Transverse colon (tissue), 4 donors: Measurements from ENCODE around the gene CHST11.

ENCODE experiments used
- EP300 ChIP-seq: sonication (generic); formaldehyde crosslinking; IDR thresholded peaks from one replicate; pipeline ENCODE4 v1.6.1; 2017; ENCODE audit warnings: antibody characterized with exemption, low read depth
- POLR2A ChIP-seq: fragments of 450-650 bp; IDR thresholded peaks from one replicate; pipeline ENCODE4 v1.6.1; 2016; ENCODE audit warnings: antibody characterized with exemption, mild to moderate bottlenecking, moderate library complexity
- POLR2AphosphoS5 ChIP-seq, 3 donors: sonication (generic); formaldehyde crosslinking; IDR thresholded peaks; one replicate each; pipeline ENCODE4 v1.6.1; 2016; ENCODE audit warnings: antibody characterized with exemption in 3 of 3
- TF ChIP-seq, protein P1 (sequence below), 5 experiments: fragments of 200-600 bp in 3 of 5; fragments of 450-650 bp in 2 of 5; sonication (generic) in 3 of 5; IDR thresholded peaks; 1 replicate in 2 of 5; 2 replicates in 3 of 5; pipeline ENCODE4 v1.5.1; 2016 to 2017; ENCODE audit warnings: antibody characterized with exemption in 5 of 5, inconsistent platforms in 3 of 5, mild to moderate bottlenecking in 2 of 5, moderate library complexity in 1 of 5

DNA sequence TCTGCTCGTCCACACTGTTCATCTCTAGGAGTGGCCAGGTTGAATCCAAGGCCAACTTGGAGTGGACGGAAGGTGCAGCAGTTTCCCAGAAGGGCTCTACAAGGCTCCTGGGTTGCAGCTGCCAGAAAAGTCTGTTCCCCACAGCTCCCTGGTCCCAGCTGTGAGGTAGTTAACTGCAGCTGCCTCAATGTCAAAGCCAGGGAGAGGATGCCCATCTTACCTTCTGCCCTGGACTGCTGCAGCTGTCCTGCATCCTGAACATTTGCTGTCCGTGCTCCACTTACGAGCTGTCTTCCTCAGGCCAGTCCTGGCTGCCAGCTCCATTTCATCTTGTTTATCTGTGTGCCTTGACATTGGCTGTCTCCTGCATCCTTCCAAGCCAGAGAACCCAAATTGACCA is 274.0 kb downstream of the CHST11 start:
- no peak for TF ChIP-seq EP300
- TF ChIP-seq, protein P1, sequence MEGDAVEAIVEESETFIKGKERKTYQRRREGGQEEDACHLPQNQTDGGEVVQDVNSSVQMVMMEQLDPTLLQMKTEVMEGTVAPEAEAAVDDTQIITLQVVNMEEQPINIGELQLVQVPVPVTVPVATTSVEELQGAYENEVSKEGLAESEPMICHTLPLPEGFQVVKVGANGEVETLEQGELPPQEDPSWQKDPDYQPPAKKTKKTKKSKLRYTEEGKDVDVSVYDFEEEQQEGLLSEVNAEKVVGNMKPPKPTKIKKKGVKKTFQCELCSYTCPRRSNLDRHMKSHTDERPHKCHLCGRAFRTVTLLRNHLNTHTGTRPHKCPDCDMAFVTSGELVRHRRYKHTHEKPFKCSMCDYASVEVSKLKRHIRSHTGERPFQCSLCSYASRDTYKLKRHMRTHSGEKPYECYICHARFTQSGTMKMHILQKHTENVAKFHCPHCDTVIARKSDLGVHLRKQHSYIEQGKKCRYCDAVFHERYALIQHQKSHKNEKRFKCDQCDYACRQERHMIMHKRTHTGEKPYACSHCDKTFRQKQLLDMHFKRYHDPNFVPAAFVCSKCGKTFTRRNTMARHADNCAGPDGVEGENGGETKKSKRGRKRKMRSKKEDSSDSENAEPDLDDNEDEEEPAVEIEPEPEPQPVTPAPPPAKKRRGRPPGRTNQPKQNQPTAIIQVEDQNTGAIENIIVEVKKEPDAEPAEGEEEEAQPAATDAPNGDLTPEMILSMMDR (IDR thresholded peaks at IDR 0.05), result no peak
- no peak for TF ChIP-seq POLR2A
- no peak for TF ChIP-seq POLR2AphosphoS5 (IDR thresholded peaks at IDR 0.05)
